GM23338 (cell line): ENCODE results near the gene GRIK2. TPM values are rescaled to one million over a fixed set of nuclear protein-coding genes. Genes with fewer than 3 reads are reported as not detected.

ENCODE experiments used
- ATAC-seq: fragments of 200-7000 bp; cut with Tn5 transposase; 3 replicates; pipeline ENCODE4 v1.9.1; 2020
- DNase-seq: peaks from one replicate; pipeline ENCODE4 v3.0.0-alpha.2; 2015; ENCODE audit warnings: low spot score
- H2AFZ ChIP-seq: fragments of 200-600 bp; sonication (generic); 2 replicates; pipeline ENCODE4 v1.8.0; 2016; ENCODE audit warnings: antibody characterized with exemption, mild to moderate bottlenecking, moderate library complexity
- H3F3A ChIP-seq: fragments of 200-600 bp; sonication (generic); replicated peaks from 2 replicates; pipeline ENCODE4 v1.8.0; 2017; ENCODE audit warnings: antibody characterized with exemption, mixed run types, low read depth
- H3K27ac ChIP-seq: fragments of 200-600 bp; sonication (generic); 2 replicates; pipeline ENCODE4 v1.6.1; 2016; ENCODE audit warnings: low read depth
- H3K27me3 ChIP-seq: fragments of 200-600 bp; sonication (generic); 2 replicates; pipeline ENCODE4 v1.8.0; 2016; ENCODE audit warnings: mild to moderate bottlenecking, mixed run types, moderate library complexity; ENCODE audit not compliant: insufficient read depth
- H3K36me3 ChIP-seq: fragments of 200-600 bp; sonication (generic); 2 replicates; pipeline ENCODE4 v1.8.0; 2016; ENCODE audit warnings: mild to moderate bottlenecking; ENCODE audit not compliant: insufficient read depth
- H3K4me1 ChIP-seq: fragments of 200-600 bp; sonication (generic); 2 replicates; pipeline ENCODE4 v1.8.0; 2016; ENCODE audit warnings: mild to moderate bottlenecking, moderate library complexity; ENCODE audit not compliant: insufficient read depth
- H3K4me2 ChIP-seq: fragments of 200-600 bp; sonication (generic); 2 replicates; pipeline ENCODE4 v1.7.1; 2017; ENCODE audit warnings: mixed run types
- H3K4me3 ChIP-seq: fragments of 200-600 bp; sonication (generic); 2 replicates; pipeline ENCODE4 v1.6.1; 2016; ENCODE audit warnings: mixed run types
- H3K79me2 ChIP-seq: fragments of 200-600 bp; sonication (generic); replicated peaks from 2 replicates; pipeline ENCODE4 v1.8.0; 2017; ENCODE audit warnings: mild to moderate bottlenecking; ENCODE audit not compliant: insufficient read depth
- H3K9me2 ChIP-seq: fragments of 200-600 bp; sonication (generic); 2 replicates; pipeline ENCODE4 v1.8.0; 2017; ENCODE audit not compliant: insufficient read depth
- H4K20me1 ChIP-seq: fragments of 200-600 bp; sonication (generic); replicated peaks from 2 replicates; pipeline ENCODE4 v1.8.0; 2017; ENCODE audit warnings: mild to moderate bottlenecking; ENCODE audit not compliant: insufficient read depth
- H3K27ac Mint-ChIP-seq: 2 replicates; pipeline ENCODE4 v1.8.0; 2020; ENCODE audit warnings: inconsistent platforms, mild to moderate bottlenecking, moderate library complexity, mixed read lengths
- H3K27me3 Mint-ChIP-seq: 3 replicates; pipeline ENCODE4 v1.8.0; 2022; ENCODE audit warnings: low read depth, mild to moderate bottlenecking, moderate library complexity, mixed read lengths, inconsistent platforms; ENCODE audit not compliant: insufficient read depth, poor library complexity
- H3K36me3 Mint-ChIP-seq: 3 replicates; pipeline ENCODE4 v1.8.0; 2021; ENCODE audit warnings: low read depth, mild to moderate bottlenecking, inconsistent platforms, moderate library complexity, mixed read lengths
- H3K4me1 Mint-ChIP-seq: 3 replicates; pipeline ENCODE4 v1.8.0; 2020; ENCODE audit warnings: mild to moderate bottlenecking, inconsistent platforms, mixed read lengths
- H3K4me3 Mint-ChIP-seq: 3 replicates; pipeline ENCODE4 v1.8.0; 2021; ENCODE audit warnings: moderate library complexity, mild to moderate bottlenecking, inconsistent platforms, mixed read lengths
- H3K9me3 Mint-ChIP-seq: 3 replicates; pipeline ENCODE4 v1.8.0; 2020; ENCODE audit warnings: moderate library complexity, mild to moderate bottlenecking, inconsistent platforms, mixed read lengths
- CREB1 ChIP-seq: fragments of 250-450 bp; sonication (Bioruptor Pico); IDR thresholded peaks from 2 replicates; pipeline ENCODE4 v1.5.0; 2020; ENCODE audit warnings: low read depth, mild to moderate bottlenecking, moderate library complexity
- ETS1 ChIP-seq: IDR thresholded peaks from 2 replicates; pipeline ENCODE4 v1.6.1; 2016; ENCODE audit warnings: antibody characterized with exemption
- EZH2 ChIP-seq: fragments of 200-600 bp; sonication (generic); IDR thresholded peaks from one replicate; pipeline ENCODE4 v1.8.0; 2017; ENCODE audit warnings: antibody characterized with exemption, mild to moderate bottlenecking, low read depth; ENCODE audit not compliant: unreplicated experiment
- EZH2phosphoT487 ChIP-seq: fragments of 200-600 bp; sonication (generic); IDR thresholded peaks from one replicate; pipeline ENCODE4 v1.8.1; 2018; ENCODE audit warnings: antibody characterized with exemption; ENCODE audit not compliant: unreplicated experiment
- NANOG ChIP-seq: IDR thresholded peaks from 2 replicates; pipeline ENCODE4 v1.6.1; 2016; ENCODE audit warnings: antibody characterized with exemption, borderline replicate concordance
- POLR2AphosphoS5 ChIP-seq: IDR thresholded peaks from 2 replicates; pipeline ENCODE4 v1.6.1; 2016; ENCODE audit warnings: antibody characterized with exemption, low read depth
- STAT1 ChIP-seq: IDR thresholded peaks from one replicate; pipeline ENCODE4 v1.6.1; 2016; ENCODE audit warnings: antibody characterized with exemption; ENCODE audit not compliant: unreplicated experiment
- ZNF114 ChIP-seq: fragments of 250-450 bp; sonication (Bioruptor Pico); IDR thresholded peaks from 2 replicates; pipeline ENCODE4 v1.5.0; 2020; ENCODE audit warnings: mild to moderate bottlenecking, moderate library complexity
- polyA plus RNA-seq: library from polyadenylated mRNA; unstranded; fragments of >200 nt; fragmentation: Nextera tagmentation; extraction: Ambion mirVana; gene quantifications from 2 replicates; pipeline ENCODE4 v1.2.1, GENCODE V29; 2016
- total RNA-seq: library from RNA; depleted of rRNA; stranded (reverse); fragments of >200 nt; shearing (Covaris generic); gene quantifications from 2 replicates; pipeline ENCODE4 v1.2.3, GENCODE V29; 2014
- TF ChIP-seq, protein P1 (sequence below): IDR thresholded peaks from one replicate; pipeline ENCODE4 v1.6.1; 2018; ENCODE audit warnings: antibody characterized with exemption; ENCODE audit not compliant: unreplicated experiment

Gene GRIK2
- total and polyA plus RNA-seq, 2 experiments from 2014 or later: 0.73 to 3.0 TPM

DNA sequence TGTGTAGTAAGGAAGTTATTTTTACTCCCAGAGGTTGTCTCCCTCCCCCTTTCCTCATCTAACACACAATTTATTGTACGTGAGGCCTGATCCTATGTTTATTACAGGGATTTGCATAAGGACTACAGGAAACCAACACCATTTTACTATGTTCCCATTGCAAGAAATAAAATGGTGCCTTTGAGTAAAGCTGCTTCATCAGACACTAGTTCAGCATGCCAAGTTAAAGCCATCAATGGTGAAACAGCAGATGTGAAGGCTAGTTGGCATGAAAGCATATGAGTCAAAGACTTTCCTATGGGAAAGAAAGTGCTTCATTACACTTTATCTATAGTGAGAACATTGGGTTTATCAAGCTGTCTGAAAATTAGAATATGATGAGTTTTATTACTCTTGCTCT, 543.0 kb downstream of the GRIK2 start:
- H3K4me1 ChIP-seq: no peaks in the 10 kb centered on the region; the same call in 1 of the 2 replicates
- ATAC-seq: no peak
- no peak overlapping the region for H3K27ac ChIP-seq

GRCh38 chr6:101937108-101937507, 543.6 kb downstream of the GRIK2 start:
- Histone ChIP-seq H3K79me2 (no peaks in the 10 kb centered on the region), H3K27me3 (no peaks in the 10 kb centered on the region), H3K4me3 (no peak overlapping the region), H3K4me1 (no peaks in the 10 kb centered on the region; the same call in 1 of the 2 replicates), H3F3A (no peaks in the 10 kb centered on the region), H4K20me1 (no peaks in the 10 kb centered on the region), H3K36me3 (no peaks in the 10 kb centered on the region), H3K4me2 (no peak overlapping the region), H3K27ac (no peak overlapping the region), H3K9me2 (peaks cover under 1% of the 10 kb centered on the region; the same call in 1 of the 2 replicates), H2AFZ (peak overlapping the region; percentile 60; the same call in 1 of the 2 replicates)
- H3K27me3 Mint-ChIP-seq: peaks cover 2% of the 10 kb centered on the region
- peaks cover 11% of the 10 kb centered on the region; the same call in 2 of the 3 replicates for H3K4me1 Mint-ChIP-seq
- TF ChIP-seq STAT1 (no peak), CREB1 (CRISPR knock-in tag) (no peak)
- TF ChIP-seq, protein P1, sequence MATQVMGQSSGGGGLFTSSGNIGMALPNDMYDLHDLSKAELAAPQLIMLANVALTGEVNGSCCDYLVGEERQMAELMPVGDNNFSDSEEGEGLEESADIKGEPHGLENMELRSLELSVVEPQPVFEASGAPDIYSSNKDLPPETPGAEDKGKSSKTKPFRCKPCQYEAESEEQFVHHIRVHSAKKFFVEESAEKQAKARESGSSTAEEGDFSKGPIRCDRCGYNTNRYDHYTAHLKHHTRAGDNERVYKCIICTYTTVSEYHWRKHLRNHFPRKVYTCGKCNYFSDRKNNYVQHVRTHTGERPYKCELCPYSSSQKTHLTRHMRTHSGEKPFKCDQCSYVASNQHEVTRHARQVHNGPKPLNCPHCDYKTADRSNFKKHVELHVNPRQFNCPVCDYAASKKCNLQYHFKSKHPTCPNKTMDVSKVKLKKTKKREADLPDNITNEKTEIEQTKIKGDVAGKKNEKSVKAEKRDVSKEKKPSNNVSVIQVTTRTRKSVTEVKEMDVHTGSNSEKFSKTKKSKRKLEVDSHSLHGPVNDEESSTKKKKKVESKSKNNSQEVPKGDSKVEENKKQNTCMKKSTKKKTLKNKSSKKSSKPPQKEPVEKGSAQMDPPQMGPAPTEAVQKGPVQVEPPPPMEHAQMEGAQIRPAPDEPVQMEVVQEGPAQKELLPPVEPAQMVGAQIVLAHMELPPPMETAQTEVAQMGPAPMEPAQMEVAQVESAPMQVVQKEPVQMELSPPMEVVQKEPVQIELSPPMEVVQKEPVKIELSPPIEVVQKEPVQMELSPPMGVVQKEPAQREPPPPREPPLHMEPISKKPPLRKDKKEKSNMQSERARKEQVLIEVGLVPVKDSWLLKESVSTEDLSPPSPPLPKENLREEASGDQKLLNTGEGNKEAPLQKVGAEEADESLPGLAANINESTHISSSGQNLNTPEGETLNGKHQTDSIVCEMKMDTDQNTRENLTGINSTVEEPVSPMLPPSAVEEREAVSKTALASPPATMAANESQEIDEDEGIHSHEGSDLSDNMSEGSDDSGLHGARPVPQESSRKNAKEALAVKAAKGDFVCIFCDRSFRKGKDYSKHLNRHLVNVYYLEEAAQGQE: no peak
- peaks cover under 1% of the 10 kb centered on the region; the same call in 1 of the 3 replicates for H3K9me3 Mint-ChIP-seq
- ATAC-seq (peak; percentile 44; the same call in 2 of the 3 replicates), DNase-seq (no peak)
- no peak overlapping the region for H3K27ac Mint-ChIP-seq
- no peak overlapping the region for H3K4me3 Mint-ChIP-seq
- H3K36me3 Mint-ChIP-seq: no peaks in the 10 kb centered on the region

More for the DNA sequence above, 543.0 kb downstream of the GRIK2 start:
- TF ChIP-seq NANOG (no peak), ETS1 (no peak), POLR2AphosphoS5 (no peak), ZNF114 (CRISPR knock-in tag) (no peak), EZH2phosphoT487 (no peak), EZH2 (no peak)
- TF ChIP-seq, protein P1: no peak
- peaks cover 2% of the 10 kb centered on the region for H3K27me3 Mint-ChIP-seq
- H3K4me2 ChIP-seq: no peak overlapping the region
- no peaks in the 10 kb centered on the region for H3K9me3 Mint-ChIP-seq
- no peak overlapping the region for H3K4me3 ChIP-seq
- no peak overlapping the region for H3K27ac Mint-ChIP-seq
- no peak for DNase-seq
- no peaks in the 10 kb centered on the region for H3F3A ChIP-seq
- no peak overlapping the region for H3K4me3 Mint-ChIP-seq
- no peaks in the 10 kb centered on the region for H3K36me3 Mint-ChIP-seq
- H4K20me1 ChIP-seq: no peaks in the 10 kb centered on the region
- H3K4me1 Mint-ChIP-seq: peaks cover 11% of the 10 kb centered on the region; the same call in 2 of the 3 replicates
- H3K9me2 ChIP-seq: no peaks in the 10 kb centered on the region
- no peaks in the 10 kb centered on the region for H3K27me3 ChIP-seq
- peak overlapping the region; percentile 60; the same call in 1 of the 2 replicates for H2AFZ ChIP-seq
- H3K36me3 ChIP-seq: no peaks in the 10 kb centered on the region
- no peaks in the 10 kb centered on the region for H3K79me2 ChIP-seq
